K562 (cell line): ENCODE data around the gene PGGHG. TPM values are rescaled to one million over a fixed set of nuclear protein-coding genes. Genes with fewer than 3 reads are reported as not detected.
"Not testable (repeated sequence)": the region's sequence is repeated elsewhere in the genome, so short reads cannot be mapped to it uniquely, and the experiment has no call there.

Experiments used
- ATAC-seq: fragments of 200-7000 bp; cut with Tn5 transposase; 3 replicates; pipeline ENCODE4 v1.9.1; 2020; ENCODE audit warnings: moderate library complexity
- BruUV-seq: library from RNA; stranded (reverse); fragments of 400-500 nt; replicated peaks from 2 replicates; lab custom pipeline; 2021; lab: Mats Ljungman, UMichigan
- CTCF ChIA-PET: fragments of 300-600 bp; formaldehyde crosslinking; extraction: SDS; loops from one replicate; lab custom pipeline; 2021; ENCODE audit warnings: low intra/inter-chr PET ratio; lab: Yijun Ruan, JAX
- POLR2A ChIA-PET: fragments of 300-600, 350-650 bp; sonication (Branson Sonifier 250); formaldehyde crosslinking; extraction: SDS; loops from one replicate; lab custom pipeline; 2021; ENCODE audit warnings: antibody characterized with exemption, inconsistent platforms; lab: Yijun Ruan, JAX
- DNase-seq, 4 experiments: peaks; one replicate each; pipeline versions ENCODE4 v3.0.0 to v3.0.0-alpha.2; 2011 to 2018; ENCODE audit warnings: low spot score in 3 of 4, mixed read lengths in 3 of 4; ENCODE audit errors: extremely low read depth in 1 of 4
- FAIRE-seq: peaks from 2 replicates; lab custom pipeline; 2011; peaks lifted over from hg19 to GRCh38; lab: Jason Lieb, UNC
- H2AFZ ChIP-seq: 2 replicates; pipeline ENCODE4 v1.6.0; 2011; ENCODE audit warnings: low read depth, low read length, control low read depth, inconsistent platforms
- H3K27ac ChIP-seq: fragments of 200-600 bp; 3 replicates; pipeline ENCODE4 v1.8.0; 2011; ENCODE audit warnings: low read depth, mild to moderate bottlenecking, control low read depth, inconsistent platforms, low read length, moderate library complexity, mixed read lengths; ENCODE audit errors: extremely low read depth
- H3K27me3 ChIP-seq, 2 experiments: fragments of 300-600 bp in 1 of 2; 2 replicates in 1 of 2; 3 replicates in 1 of 2; pipeline versions ENCODE4 v1.6.0 to v1.8.0; 2011; ENCODE audit warnings: inconsistent platforms in 2 of 2, low read length in 2 of 2, mild to moderate bottlenecking in 1 of 2, mixed read lengths in 1 of 2, moderate library complexity in 1 of 2; ENCODE audit not compliant: control insufficient read depth in 2 of 2, insufficient read depth in 2 of 2
- H3K36me3 ChIP-seq: fragments of 300-600 bp; 3 replicates; pipeline ENCODE4 v1.8.0; 2011; ENCODE audit warnings: mild to moderate bottlenecking, low read length, inconsistent platforms; ENCODE audit not compliant: control insufficient read depth, insufficient read depth
- H3K4me1 ChIP-seq, 2 experiments: fragments of 200-600 bp in 1 of 2; replicated peaks in 1 of 2; 2 replicates in 1 of 2; 3 replicates in 1 of 2; pipeline versions ENCODE4 v1.5.1 to v1.8.0; 2011; ENCODE audit warnings: inconsistent platforms in 2 of 2, low read length in 2 of 2, mild to moderate bottlenecking in 1 of 2, mixed read lengths in 1 of 2, moderate library complexity in 1 of 2; ENCODE audit not compliant: control insufficient read depth in 2 of 2, insufficient read depth in 2 of 2
- H3K4me2 ChIP-seq: 2 replicates; pipeline ENCODE4 v1.6.1; 2011; ENCODE audit warnings: low read length, control low read depth, inconsistent platforms, mixed read lengths; ENCODE audit not compliant: insufficient read depth
- H3K4me3 ChIP-seq: fragments of 200-600 bp; sonication (generic), shearing (Covaris generic); 2 replicates; pipeline ENCODE4 v1.5.1; 2016; ENCODE audit warnings: control low read depth, inconsistent platforms
- H3K79me2 ChIP-seq: fragments of 200-600 bp; 3 replicates; pipeline ENCODE4 v1.8.0; 2011; ENCODE audit warnings: low read length, inconsistent platforms; ENCODE audit not compliant: control insufficient read depth, insufficient read depth
- H3K9ac ChIP-seq, 2 experiments: 2 replicates each; pipeline versions ENCODE4 v1.6.0 to v1.6.1; 2011; ENCODE audit warnings: low read depth in 2 of 2, low read length in 2 of 2, control low read depth in 1 of 2, inconsistent platforms in 1 of 2, mild to moderate bottlenecking in 1 of 2, mixed read lengths in 1 of 2; ENCODE audit not compliant: insufficient read depth in 1 of 2
- H3K9me1 ChIP-seq: one replicate; pipeline ENCODE4 v1.6.0; 2011; ENCODE audit warnings: inconsistent platforms, mild to moderate bottlenecking, low read length, moderate library complexity; ENCODE audit not compliant: control insufficient read depth, insufficient read depth
- H3K9me3 ChIP-seq: replicated peaks from 2 replicates; pipeline ENCODE4 v1.5.1; 2011; ENCODE audit warnings: low read depth, low read length, inconsistent platforms; ENCODE audit not compliant: control insufficient read depth, insufficient read depth
- H4K20me1 ChIP-seq: replicated peaks from 2 replicates; pipeline ENCODE4 v1.6.1; 2011; ENCODE audit warnings: low read length, inconsistent platforms, mixed read lengths; ENCODE audit not compliant: control insufficient read depth, insufficient read depth
- DMBX1 ChIP-seq: fragments of 250-450 bp; sonication (Bioruptor Pico); IDR thresholded peaks from 2 replicates; pipeline ENCODE4 v1.8.0; 2022; ENCODE audit warnings: inconsistent platforms, mild to moderate bottlenecking, moderate library complexity, borderline replicate concordance
- MEF2D ChIP-seq: conservative IDR thresholded peaks from 2 replicates; pipeline ENCODE4 v1.6.1; 2016; ENCODE audit warnings: low read depth, missing genetic modification characterization, missing compliant biosample characterization
- SRF ChIP-seq, 2 experiments: fragments of 250-450, 450-650 bp in 1 of 2; sonication (Bioruptor Pico) in 1 of 2; sonication (generic) in 1 of 2; formaldehyde crosslinking; IDR thresholded peaks; 2 replicates each; pipeline versions ENCODE4 v1.5.0 to v1.5.1; 2020 to 2022; ENCODE audit warnings: mild to moderate bottlenecking in 1 of 2, missing genetic modification reagents in 1 of 2
- WGBS: fragments of 100-300 bp; shearing (Covaris generic); methylation state at CpG from one replicate; pipeline ENCODE4 v1.1.6; 2016; ENCODE audit warnings: low coverage, mixed read lengths; ENCODE audit not compliant: insufficient coverage; ENCODE audit errors: missing lambda C conversion rate; 5-methylcytosine and 5-hydroxymethylcytosine counted together
- in situ Hi-C: fragments of 300-500 bp; cut with MboI; formaldehyde crosslinking; loops from 4 replicates; pipeline ENCODE4 v1.15.0; 2018; ENCODE audit warnings: inconsistent platforms, mixed read lengths
- intact Hi-C: fragments of 100-400 bp; cut with micrococcal nuclease; formaldehyde crosslinking; loops from 2 replicates; pipeline ENCODE4 v1.14.2; 2022
- polyA plus RNA-seq, 8 experiments: library from polyadenylated mRNA; depleted of rRNA in 4 of 8; stranded (reverse) in 5 of 8; unstranded in 3 of 8; fragments of >200 nt; fragmentation: Nextera tagmentation in 2 of 8; fragmentation: Illumina TruSeq in 1 of 8; extraction: Ambion mirVana in 2 of 8; extraction: Trizol in 1 of 8; gene quantifications; 2 replicates each; pipeline versions ENCODE4 v1.2.1 to v1.2.3, GENCODE V29; 2011 to 2014; ENCODE audit warnings: inconsistent platforms in 1 of 8, missing spikeins in 1 of 8
- total RNA-seq, 7 experiments: library from RNA; depleted of rRNA in 6 of 7; stranded (reverse); fragments of >200 nt in 6 of 7; fragmentation: Illumina TruSeq in 2 of 7; extraction: Trizol in 2 of 7; gene quantifications; 2 replicates each; pipeline versions ENCODE4 v1.2.1 to v1.2.3, GENCODE V29; 2011 to 2021; ENCODE audit warnings: low replicate concordance in 1 of 7
- TF ChIP-seq, protein P1 (sequence below), 2 experiments: fragments of 250-450 bp in 1 of 2; fragments of 450-650 bp in 1 of 2; sonication (Bioruptor Pico) in 1 of 2; IDR thresholded peaks; 2 replicates each; pipeline versions ENCODE4 v1.6.1 to v1.8.0; 2016 to 2021; ENCODE audit warnings: mild to moderate bottlenecking in 2 of 2, moderate library complexity in 2 of 2, missing compliant biosample characterization in 1 of 2, missing genetic modification characterization in 1 of 2

Gene PGGHG
- total and polyA plus RNA-seq, 9 of the 15 experiments (the other 6 are each of a cell fraction or from before 2014, with no cell fraction given): 0.38 to 85.1 (median 18.1) TPM

DNA sequence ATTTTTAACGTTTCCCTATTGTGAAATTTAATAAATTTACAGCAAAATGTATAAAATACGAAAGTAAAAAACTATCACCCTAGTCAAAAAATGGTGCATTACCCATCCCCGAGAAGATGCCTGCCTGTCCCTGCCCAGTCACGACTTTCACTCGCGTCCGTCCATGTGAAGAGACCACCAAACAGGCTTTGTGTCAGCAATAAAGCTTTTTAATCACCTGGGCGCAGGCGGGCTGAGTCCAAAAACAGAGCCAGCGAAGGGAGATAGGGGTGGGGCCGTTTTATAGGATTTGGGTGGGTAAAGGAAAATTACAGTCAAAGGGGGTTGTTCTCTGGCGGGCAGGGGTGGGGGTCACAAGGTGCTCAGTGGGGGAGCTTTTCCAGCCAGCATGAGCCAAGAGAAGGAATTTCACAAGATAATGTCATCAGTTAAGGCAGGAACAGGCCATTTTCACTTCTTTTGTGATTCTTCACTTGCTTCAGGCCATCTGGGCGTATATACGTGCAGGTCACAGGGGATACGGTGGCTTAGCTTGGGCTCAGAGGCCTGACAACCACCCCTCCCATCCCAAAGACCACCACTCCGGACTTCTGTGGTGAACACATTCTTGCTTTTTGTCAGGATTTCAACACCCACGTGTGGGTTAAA, 44.8 kb downstream of the PGGHG start:
- H2AFZ ChIP-seq: peak overlapping the region; percentile 76
- H3K27me3 ChIP-seq, DNase-seq, H4K20me1 ChIP-seq, FAIRE-seq, CTCF ChIA-PET, H3K9me3 ChIP-seq, intact Hi-C loops, H3K4me3 ChIP-seq, in situ Hi-C loops, H3K9me1 ChIP-seq, H3K36me3 ChIP-seq, ATAC-seq, BruUV-seq, H3K79me2 ChIP-seq: not testable (repeated sequence)
- peak overlapping the region; percentile 58 for H3K4me2 ChIP-seq
- WGBS: 73% methylated on average over 17 of the region's 17 CpGs
- TF ChIP-seq DMBX1 (CRISPR knock-in tag) (0 out of 2 replicates have a peak, but pooled peaks have one; percentile 24), SRF (CRISPR knock-in tag; IDR thresholded peaks at IDR 0.05) (0 out of 4 replicates have a peak, but pooled peaks of 1 of the 2 experiments have one; percentile 10), MEF2D (tag) (0 out of 2 replicates have a peak, but pooled peaks have one; percentile 7)
- TF ChIP-seq, protein P1, sequence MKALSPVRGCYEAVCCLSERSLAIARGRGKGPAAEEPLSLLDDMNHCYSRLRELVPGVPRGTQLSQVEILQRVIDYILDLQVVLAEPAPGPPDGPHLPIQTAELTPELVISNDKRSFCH (CRISPR knock-in tag; IDR thresholded peaks at IDR 0.05): not testable (repeated sequence)
- TF ChIP-seq, protein P1 (tag; IDR thresholded peaks at IDR 0.05): 0 out of 2 replicates have a peak, but pooled peaks have one; percentile 29
- H3K4me1 ChIP-seq: peaks cover 40% of the 10 kb centered on the region in 2 experiments
- POLR2A ChIA-PET: interaction anchor here (0.9 to 1.2 kb wide), 3 partner anchors 9 to 14 kb away, joined by 3 to 4 read pairs (median 4); no protein-coding TSS in a partner anchor
- peak overlapping the region; percentile 61 for H3K27ac ChIP-seq
- H3K9ac ChIP-seq: peak overlapping the region; percentile 33 to 86; a peak in 2 of 4 replicates
